NCI-H1436 treated with DMSO at 0.1 percent for 48 hours (cell line): ENCODE measurements around the gene STYX.
"Not testable (repeated sequence)": the region's sequence is repeated elsewhere in the genome, so short reads cannot be mapped to it uniquely, and the experiment has no call there.

Experiments used
- DNase-seq: peaks from one replicate; lab custom pipeline; 2025; lab: John Stamatoyannopoulos, UW

Gene STYX

DNA sequence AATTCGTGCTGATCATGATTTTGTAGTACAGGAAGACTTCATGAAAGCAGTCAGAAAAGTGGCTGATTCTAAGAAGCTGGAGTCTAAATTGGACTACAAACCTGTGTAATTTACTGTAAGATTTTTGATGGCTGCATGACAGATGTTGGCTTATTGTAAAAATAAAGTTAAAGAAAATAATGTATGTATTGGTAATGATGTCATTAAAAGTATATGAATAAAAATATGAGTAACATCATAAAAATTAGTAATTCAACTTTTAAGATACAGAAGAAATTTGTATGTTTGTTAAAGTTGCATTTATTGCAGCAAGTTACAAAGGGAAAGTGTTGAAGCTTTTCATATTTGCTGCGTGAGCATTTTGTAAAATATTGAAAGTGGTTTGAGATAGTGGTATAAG lies 2.5 kb upstream of the STYX start:
- not testable (repeated sequence) for DNase-seq

DNA sequence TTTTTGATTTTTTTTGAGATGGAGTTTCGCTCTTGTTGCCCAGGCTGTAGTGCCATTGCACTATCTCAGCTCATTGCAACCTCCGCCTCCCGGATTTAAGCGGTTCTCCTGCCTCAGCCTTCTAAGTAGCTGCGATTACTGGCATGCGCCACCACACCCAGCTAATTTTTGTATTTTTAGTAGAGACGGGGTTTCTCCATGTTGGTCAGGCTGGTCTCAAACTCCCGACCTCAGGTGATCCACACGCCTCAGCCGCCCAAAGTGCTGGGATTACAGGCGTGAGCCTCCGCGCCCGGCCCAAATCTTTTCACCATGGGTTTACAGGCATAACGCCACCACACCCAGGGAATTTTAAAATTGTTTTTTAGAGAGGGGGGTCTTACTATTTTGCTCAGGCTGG lies 931 bp upstream of the STYX start:
- DNase-seq: not testable (repeated sequence)

DNA sequence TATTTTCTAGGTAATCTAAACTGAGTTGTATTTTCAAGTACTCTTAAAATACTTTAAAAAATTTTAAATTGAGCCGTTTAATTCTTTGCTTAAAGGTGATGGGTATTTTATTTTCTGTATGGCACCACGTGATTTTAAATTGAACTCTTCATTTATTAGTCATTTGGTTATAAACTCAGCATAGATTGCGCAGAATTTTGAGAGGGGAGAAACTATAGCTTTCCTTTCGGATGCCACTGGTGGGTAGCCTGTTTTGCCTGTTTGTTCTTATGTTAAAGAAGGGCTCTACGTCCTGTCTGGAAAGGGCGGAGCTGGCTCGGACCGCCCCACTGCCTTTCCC lies 411 bp upstream of the STYX start:
- DNase-seq: no peak

DNA sequence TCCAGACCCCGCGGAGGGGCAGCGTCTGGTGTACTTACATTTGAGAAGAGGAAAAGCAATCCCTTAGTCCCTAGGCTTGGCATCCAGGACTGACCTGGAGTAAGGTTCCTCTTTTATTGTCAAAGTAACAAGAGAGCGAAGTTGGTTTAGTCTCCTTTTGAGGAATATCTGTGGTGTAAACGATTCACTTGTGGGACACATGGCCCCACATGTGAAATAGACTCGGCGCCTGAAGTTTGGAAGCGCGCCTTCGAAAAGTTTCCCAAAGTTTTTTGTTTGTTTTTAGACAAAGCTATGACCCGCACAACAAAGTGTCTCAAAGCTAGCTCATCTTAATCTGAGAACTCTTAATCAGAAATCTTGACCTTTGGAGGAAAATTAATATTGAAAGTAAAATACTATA lies 744 bp downstream of the STYX start:
- no peak for DNase-seq

DNA sequence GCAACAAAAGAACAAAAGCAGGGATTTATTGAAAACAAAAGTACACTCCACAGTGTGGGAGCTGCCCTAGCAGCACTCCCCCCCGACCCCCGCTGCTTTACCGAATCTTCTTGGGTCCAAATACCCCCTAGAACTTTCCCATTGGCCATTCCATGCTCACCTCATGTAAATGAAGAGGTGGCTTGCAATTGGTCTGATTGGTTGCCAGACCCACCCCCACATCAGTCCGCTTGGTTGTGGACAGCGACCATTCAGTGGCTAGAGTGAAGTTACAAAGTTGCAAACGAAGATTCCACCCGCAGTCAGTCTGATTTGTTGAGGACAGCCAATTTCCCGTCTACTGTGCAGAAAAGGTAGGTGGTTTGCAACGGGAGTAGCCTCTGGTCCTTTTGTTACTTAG lies 3.9 kb downstream of the STYX start:
- no peak for DNase-seq

DNA sequence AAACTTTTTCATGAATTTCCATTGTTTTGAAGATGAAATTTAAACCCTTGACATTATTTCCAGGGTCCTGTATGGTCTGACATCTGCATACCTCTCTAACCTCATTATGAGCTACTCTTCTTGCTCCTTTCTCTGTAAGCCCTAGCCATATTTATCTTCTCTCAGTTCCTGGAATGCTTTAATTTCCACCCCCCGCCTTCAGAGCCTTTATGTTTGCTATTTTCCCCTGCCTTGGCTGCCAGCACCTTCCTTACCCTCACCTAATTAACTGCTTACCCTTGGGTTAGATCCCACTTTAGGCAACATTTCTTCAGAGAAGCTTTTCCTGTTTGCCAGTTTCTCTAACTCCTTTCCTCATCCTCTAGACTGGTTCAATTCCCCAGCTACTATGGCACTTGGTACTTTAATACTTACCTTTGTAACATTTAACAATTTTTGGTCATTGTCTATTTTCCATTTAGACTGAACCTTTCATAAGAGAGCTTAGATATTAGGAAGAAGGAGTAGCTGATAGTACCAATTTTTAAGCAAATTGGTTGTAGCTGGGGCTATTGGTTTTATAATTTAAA lies 6.0 kb downstream of the STYX start:
- DNase-seq: no peak

DNA sequence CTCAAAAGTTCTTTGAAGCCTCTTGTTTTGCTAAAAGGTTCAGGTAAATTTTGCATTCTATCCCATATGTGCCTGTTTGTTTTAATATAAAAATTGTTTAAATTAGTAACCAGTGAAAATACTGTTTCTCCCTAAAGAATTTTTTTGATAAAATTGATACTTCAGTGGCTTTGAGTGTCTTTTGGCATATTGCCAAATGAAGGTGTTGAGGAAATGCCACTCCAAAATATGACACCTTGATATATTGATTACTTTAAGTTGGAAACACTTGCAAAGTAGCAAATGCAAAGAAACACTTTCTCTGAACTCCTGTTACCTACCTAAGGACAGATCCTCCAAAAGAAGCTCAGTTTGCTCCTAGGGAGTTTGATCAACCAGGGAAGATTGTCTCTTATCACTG lies 8.4 kb downstream of the STYX start:
- DNase-seq: no peak

DNA sequence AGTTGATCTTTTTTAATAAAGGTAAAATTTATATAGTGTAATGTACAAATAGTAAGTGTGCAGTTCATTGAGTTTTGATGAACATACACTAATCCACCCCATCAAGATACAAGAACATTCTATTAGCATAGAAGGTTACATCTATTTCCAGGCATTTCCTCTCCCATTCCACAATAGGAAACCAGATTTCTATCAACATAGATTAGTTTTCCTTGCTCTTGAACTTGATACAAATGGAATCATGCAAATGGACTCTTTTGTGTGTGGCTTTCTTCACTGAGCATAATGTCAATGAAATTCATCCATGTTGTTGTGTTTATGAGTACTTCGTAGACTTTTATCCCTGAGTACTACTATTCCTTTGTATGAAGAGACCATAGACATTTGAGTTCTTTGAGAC lies 10.8 kb downstream of the STYX start:
- DNase-seq: no peak

DNA sequence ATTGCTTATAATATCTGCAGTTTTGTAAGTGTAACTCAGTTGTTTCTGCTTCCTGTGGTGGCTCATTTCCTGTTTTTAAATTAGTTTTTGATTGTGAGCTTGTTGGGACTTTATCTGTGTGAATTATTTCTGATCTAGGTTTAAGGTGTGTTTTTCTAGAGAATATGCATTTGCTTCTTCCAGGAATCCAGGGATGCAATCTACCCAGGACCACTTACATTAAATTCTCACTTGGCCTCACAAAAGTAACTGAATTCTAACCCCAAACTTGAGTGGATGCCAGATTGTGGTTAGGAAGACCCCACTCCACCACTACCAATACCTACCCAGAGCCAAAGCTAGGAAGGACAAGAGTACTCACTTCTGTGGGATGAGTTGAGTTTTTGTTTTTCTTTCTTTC lies 11.9 kb downstream of the STYX start:
- no peak for DNase-seq

DNA sequence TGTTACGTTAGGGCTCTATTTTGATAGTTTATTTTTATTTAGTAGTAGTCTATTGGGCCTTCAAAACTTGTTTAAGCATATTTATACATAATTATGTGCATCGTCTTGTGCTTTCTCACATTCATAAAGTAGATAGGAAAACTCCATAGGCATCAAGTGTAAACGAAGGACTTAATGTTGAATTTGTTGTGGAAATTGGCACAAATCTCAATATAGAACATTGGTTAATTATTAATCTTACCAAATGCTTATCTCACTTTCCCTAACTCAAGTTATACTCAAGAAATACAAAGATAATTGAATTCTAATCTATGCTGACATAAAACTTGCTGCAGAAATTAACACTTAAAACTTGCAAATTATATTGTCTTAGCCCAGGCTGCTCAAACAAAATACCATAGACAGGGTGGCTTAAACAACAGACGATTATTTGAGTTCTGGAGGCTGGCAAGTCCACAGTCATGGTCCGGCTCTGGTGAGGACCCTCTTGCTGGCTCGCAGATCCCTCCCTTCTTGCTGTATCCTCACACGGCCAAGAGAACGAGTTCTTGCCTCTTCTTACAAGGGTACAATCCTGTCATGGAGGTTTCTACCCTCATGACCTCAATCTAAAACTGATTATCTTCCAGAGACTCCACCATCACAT lies 18.8 kb downstream of the STYX start:
- no peak for DNase-seq

DNA sequence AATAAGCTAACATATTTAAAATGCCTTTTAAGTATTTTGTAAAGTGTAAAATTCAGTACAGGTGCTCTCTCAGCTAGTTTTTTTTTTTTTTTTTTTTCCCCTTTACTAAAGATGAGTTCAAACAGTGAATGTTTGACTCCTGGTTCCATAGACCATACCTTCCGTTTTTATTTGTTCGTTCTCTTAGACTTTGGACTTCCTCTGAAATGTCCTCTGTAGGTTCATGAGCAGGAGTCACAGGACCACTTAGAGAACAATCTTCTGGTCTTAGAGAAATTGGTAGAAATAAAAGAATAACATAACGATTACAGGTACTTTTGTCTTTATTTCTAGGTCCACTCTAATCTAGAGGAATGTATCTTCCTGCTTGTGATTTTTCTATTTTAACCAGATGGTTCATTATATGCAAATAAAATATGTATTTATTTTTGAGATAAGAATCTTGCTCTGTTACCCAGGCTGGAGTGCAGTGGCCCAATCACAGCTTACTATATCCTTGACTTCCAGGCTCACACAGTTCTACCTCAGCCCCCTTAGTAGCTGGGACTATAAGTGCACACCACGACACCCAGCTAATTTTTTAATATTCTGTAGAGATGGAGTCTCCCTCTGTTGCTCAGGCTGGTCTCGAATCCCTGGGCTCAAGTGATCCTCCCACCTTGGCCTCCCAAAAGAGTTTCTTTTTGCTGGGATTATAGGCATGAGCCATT lies 25.8 kb downstream of the STYX start:
- DNase-seq: no peak

DNA sequence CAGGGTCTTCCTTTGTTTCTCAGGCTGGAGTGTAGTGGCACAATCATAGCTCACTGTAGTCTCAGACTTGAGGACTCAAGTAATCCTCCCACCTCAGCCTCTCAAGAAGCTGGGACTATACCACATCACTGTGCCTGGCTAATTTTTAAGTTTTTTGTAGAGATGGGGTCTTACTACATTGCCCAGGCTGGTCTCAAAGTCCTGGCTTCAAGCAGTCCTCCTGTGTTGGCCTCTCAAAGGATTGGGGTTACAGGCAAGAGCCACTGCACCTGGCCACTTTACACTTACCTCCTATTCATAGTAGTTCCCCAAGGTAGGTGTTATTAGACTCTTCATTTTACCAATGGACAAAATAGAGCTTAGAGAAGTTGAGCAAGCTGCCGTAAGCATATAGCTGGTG lies 29.2 kb downstream of the STYX start:
- DNase-seq: no peak

DNA sequence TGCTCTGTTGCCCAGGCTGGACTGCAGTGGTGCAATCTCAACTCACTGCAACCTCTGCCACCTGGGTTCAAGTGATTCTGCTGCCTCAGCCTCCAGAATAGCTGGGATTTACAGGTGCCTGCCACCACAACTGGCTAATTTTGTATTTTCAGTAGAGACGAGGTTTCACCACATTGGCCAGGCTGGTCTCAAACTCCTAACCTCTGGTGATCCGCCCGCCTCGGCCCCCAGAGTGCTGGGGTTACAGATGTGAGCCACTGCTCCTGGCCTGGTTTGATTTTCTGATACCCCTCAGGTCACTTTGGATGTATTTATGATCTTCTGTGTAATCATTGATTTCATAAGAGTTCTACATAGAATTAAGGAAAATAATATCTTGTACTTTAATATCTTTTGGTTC lies 33.0 kb downstream of the STYX start:
- not testable (repeated sequence) for DNase-seq

DNA sequence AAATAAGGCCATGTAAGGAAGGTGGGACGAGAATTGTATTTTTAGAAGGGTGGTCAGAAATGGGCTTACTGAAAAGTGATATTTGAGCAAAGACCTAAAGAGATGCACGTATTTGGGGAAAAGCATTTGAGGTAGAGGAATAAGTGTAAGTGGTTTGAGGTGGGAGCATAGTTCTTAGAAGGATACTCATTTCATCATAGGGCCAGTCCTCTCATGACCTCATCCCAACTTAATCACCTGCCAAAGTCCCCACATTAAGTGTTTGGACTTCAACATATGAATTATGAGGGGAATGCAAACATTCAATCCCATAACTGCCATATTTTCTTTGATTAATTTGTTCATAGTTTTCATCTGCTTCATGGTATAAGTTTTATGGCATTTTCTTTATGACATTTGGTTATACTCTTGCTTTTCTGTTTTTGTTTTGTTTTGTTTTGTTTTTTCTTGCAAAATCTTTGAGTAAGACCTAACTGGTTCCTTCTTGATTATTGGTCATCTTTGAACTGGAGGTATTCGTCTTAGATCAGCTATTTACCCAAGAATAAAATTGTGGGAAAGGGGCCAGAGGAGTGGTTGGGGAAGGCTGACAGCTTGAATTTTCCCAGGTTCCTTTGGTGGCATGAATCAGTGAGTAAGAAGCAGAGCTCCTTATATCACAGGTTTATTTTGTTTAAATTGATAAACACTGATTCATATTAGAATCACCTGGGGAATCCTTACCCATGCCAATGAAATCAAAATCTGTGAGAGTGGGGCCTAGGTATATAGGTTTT lies 37.3 kb downstream of the STYX start:
- no peak for DNase-seq

DNA sequence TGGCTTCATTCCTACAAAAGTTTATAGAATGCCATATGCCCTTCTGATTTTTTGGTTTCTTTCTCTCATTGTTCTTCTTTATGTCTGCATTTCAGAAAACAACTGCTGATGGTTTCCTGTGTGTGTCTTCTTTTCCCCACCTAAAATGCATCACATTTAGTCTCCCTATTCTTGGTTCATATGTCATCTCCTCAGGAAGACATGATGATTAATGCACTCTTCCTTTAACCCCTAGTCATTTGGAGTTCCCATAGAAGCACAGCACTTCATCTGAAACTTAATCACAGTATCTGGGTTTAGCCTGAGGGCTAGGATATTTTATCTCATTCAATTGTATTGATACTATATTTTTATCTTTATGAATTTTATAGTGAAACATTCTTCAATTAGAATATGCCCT lies 39.9 kb downstream of the STYX start:
- DNase-seq: no peak

DNA sequence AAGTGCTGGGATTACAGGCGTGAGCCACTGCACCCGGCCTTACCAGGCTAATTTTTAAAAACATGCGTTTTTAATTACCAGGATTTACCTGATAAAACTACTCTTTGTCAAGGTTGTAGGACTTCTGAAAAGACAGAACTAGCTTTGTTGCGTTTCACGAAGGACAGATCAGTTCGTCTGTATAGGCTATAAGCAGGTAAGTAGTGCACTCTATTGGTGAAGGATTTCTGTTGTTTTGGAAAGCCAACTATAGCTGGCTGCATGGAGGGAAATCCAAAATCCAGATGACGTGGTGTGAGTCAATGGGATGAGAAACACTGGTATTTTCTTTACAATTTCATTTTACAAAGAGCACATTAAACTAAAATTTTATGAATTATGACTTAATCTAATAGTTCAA lies 46.9 kb downstream of the STYX start:
- no peak for DNase-seq

DNA sequence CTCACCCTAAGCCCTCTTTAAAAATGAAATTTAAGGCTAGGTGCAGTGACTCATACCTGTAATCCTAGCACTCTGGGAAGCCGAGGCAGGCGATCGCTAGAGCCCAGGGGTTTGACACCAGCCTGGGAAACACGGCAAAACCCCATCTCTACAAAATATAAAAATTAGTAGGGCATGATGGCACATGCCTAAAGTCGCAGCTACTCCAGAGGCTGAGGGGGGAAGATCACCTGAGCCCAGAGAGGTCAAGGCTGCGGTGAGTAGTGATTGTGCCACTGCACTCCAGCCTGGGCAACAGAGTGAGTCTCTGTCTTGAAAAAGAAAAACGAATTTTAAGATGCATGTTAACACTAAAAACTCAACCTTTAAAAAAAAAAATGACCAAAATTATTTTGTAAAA lies 48.7 kb downstream of the STYX start:
- no peak for DNase-seq

DNA sequence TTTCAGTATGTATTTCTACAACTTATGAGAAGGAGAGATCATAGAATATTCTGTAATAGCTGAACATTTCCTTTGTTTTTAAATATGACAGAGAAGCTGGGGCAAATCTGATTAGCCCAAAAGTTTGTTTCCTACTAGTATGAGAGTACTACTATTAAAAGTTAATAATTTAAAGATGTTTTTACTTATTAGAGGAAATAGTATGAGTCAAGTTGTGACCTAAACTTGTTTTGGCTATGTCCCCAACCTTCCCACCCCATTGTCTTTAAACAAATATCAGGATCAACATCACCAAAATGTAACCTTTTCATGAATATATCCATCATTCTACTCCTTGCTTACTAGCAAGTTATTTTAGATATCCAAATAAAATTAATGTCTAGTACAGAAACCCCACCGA lies 50.9 kb downstream of the STYX start:
- no peak for DNase-seq

DNA sequence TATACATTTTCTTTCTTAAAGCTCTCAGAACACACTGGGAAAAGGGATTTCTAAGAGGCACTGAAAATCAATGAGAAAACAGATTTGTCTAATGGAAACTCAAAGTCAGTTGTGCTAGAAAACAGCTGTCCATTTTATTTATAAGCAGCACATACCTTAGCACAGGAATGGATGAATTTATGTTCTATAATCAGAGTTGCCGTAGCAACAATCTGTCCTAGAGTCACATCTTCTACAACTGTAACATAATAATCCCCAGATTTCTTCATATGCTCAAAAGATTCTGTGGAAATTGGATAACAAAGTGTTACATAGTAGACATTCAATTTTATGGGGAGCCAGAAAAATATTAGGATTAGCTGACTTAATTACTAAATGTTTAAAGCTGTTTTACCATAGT lies 51.7 kb downstream of the STYX start:
- no peak for DNase-seq

DNA sequence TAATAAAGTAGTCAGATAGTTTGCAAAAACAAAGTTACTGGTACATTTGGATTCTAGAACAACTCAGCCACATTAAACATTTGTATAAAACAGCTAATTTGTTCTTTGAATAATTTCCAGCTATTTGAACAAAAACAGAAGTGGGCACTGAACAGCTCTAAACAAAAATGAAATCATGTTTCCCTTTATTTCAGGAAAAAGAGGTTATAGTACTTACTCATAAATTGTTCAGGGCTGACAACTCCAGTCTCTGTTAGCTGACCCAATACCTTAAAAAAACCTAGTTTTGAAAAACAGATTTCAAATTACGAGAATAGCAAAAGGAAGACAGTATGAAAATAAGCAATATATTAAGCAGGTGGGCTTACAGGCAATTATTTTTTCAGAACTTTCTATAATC lies 53.2 kb downstream of the STYX start:
- DNase-seq: no peak

DNA sequence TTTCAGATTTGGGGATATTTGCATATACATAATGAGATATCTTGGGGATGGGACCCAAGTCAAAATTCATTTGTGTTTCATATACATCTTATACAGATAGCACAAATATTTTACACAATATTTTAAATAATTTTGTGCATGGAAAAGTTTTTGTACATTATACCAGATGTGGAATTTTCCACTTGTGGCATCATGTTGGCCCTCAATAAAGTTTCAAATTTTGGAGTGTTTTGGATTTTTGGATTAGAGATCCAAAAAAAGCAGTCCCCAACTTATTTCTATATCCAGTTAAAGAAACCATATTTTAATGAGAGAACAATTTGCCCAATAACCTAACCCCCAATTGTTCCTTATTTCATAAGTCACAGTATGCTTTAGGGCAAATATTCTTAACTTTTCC lies 56.9 kb downstream of the STYX start:
- DNase-seq: no peak

DNA sequence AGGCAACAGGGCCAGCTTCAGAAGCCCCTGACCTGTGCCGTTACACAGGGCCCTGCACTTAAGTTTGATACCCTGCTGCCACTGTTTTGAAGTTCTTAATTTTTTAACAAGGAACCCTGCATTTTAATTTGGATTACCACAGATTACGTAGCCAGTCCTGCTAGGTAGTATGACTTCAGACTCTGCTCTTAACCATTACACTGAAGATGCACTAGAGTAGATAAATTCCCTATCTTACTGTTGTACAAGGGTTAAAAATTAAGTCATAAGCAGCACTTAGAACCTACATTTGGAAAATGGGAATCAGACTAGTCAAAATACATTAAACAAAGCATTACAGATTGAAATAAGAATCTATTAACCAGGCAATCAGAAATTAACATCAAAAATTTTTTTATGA lies 59.2 kb downstream of the STYX start:
- no peak for DNase-seq
